ENCODE measurements around the gene LSM14B.

LSM14B gene

GRCh38 chr20:62134735-62135231, 12.5 kb downstream of the LSM14B start:
- CTCF ChIA-PET = interaction anchor here (1.2 to 6.7 kb wide), 4 partner anchors 10 to 166 kb away, joined by 3 to 57 read pairs (median 6); no protein-coding TSS in a partner anchor
- TF ChIP-seq, protein P1, sequence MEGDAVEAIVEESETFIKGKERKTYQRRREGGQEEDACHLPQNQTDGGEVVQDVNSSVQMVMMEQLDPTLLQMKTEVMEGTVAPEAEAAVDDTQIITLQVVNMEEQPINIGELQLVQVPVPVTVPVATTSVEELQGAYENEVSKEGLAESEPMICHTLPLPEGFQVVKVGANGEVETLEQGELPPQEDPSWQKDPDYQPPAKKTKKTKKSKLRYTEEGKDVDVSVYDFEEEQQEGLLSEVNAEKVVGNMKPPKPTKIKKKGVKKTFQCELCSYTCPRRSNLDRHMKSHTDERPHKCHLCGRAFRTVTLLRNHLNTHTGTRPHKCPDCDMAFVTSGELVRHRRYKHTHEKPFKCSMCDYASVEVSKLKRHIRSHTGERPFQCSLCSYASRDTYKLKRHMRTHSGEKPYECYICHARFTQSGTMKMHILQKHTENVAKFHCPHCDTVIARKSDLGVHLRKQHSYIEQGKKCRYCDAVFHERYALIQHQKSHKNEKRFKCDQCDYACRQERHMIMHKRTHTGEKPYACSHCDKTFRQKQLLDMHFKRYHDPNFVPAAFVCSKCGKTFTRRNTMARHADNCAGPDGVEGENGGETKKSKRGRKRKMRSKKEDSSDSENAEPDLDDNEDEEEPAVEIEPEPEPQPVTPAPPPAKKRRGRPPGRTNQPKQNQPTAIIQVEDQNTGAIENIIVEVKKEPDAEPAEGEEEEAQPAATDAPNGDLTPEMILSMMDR (IDR thresholded peaks at IDR 0.05; ENCODE audit: control extremely low read depth, extremely low read depth, low read depth, missing control alignments) = no peak
- DNase-seq (ENCODE audit: extremely low spot score) = no peak
- POLR2A ChIA-PET = interaction anchor here (0.6 to 1.7 kb wide), 2 partner anchors 12 to 69 kb away, joined by 4 to 7 read pairs; partner anchors contain the start of gene TAF4

GRCh38 chr20:62135573-62136266, 13.4 kb downstream of the LSM14B start:
- TF ChIP-seq, protein P1 (IDR thresholded peaks at IDR 0.05; ENCODE audit: control extremely low read depth, extremely low read depth, low read depth, missing control alignments) = no peak
- DNase-seq (ENCODE audit: extremely low spot score) = no peak
- ChIA-PET CTCF (interaction anchor here (0.8 to 6.7 kb wide), 11 partner anchors 8 to 165 kb away, joined by 3 to 57 read pairs (median 4); no protein-coding TSS in a partner anchor), POLR2A (interaction anchor here (1.0 to 1.7 kb wide), 2 partner anchors 9 to 69 kb away, joined by 5 to 7 read pairs; partner anchors contain the start of gene TAF4)

- peak; percentile 64 for DNase-seq (ENCODE audit: extremely low spot score)
- ChIA-PET POLR2A (interaction anchor here (1.0 to 1.7 kb wide), 2 partner anchors 10 to 70 kb away, joined by 5 to 7 read pairs; partner anchors contain the start of gene TAF4), CTCF (interaction anchor here (0.8 to 6.7 kb wide), 11 partner anchors 9 to 165 kb away, joined by 3 to 57 read pairs (median 4); no protein-coding TSS in a partner anchor)
- TF ChIP-seq, protein P1 (IDR thresholded peaks at IDR 0.05; ENCODE audit: control extremely low read depth, extremely low read depth, low read depth, missing control alignments) = peak; percentile 94
These were observed 14.2 kb downstream of the LSM14B start for GRCh38 chr20:62136283-62137091.

- ChIA-PET POLR2A (no interaction called here), CTCF (interaction anchor here (1.1 to 6.7 kb wide), 7 partner anchors 10 to 126 kb away, joined by 3 to 57 read pairs (median 6); no protein-coding TSS in a partner anchor)
- no peak for DNase-seq (ENCODE audit: extremely low spot score)
- TF ChIP-seq, protein P1 (IDR thresholded peaks at IDR 0.05; ENCODE audit: control extremely low read depth, extremely low read depth, low read depth, missing control alignments) = no peak
These were observed 14.8 kb downstream of the LSM14B start for GRCh38 chr20:62137092-62137384.

DNA sequence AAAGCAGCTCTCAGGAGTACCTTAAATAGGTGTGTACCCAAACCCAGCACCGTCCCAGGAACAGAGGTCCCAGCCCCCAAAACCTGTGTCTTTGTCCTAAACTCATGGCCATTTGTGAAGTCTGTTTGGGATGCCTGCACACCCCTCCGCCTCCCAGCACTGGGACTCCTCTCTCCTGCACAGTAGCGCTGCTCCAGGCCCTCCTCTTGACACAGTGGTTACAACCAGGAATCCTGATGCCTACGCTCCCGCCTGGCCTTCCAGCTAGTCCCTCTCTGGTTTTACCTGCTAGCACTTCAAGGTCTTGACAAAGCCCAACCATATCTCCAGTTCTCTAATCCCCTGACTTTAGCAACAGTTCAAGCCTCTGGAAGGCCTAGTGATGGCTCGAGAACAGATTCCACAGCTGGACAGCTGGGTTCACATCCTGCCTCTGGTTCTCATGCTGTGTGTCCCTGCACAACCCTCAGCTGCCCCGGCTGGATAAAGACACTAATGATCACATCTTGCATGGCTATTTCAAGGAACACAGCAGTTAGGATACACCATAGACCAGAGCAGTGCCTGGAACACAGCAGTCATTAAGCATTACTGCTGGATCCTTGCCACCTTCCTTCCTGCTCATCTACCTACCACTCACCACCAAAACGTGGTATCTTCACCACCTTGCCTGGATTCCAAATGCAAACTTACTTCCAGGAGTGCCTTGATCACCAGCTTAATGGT, 15.4 kb downstream of the LSM14B start:
- ChIA-PET CTCF (interaction anchor here (1.1 to 6.7 kb wide), 8 partner anchors 10 to 127 kb away, joined by 3 to 57 read pairs (median 4); no protein-coding TSS in a partner anchor), POLR2A (interaction anchor here (0.7 to 0.8 kb wide), 2 partner anchors 72 to 1977 kb away, joined by 3 to 6 read pairs; partner anchors contain the start of gene TAF4)
- TF ChIP-seq, protein P1 (IDR thresholded peaks at IDR 0.05; ENCODE audit: control extremely low read depth, extremely low read depth, low read depth, missing control alignments) = no peak
- DNase-seq (ENCODE audit: extremely low spot score) = no peak

Measured in GM10248 (cell line).